GM23248 (cell line): ENCODE data around the gene ZBTB45. TPM values are rescaled to one million over a fixed set of nuclear protein-coding genes. Genes with fewer than 3 reads are reported as not detected.

Source experiments
- DNase-seq: peaks from one replicate; pipeline ENCODE4 v3.0.0-alpha.2; 2015
- H2AFZ ChIP-seq: fragments of 200-600 bp; sonication (generic); 2 replicates; pipeline ENCODE4 v1.6.1; 2016; ENCODE audit warnings: antibody characterized with exemption
- H3F3A ChIP-seq: fragments of 200-600 bp; sonication (generic); 2 replicates; pipeline ENCODE4 v1.6.1; 2016; ENCODE audit warnings: mild to moderate bottlenecking, antibody characterized with exemption, mixed run types; ENCODE audit not compliant: insufficient read depth
- H3K27ac ChIP-seq: fragments of 200-600 bp; sonication (generic); 2 replicates; pipeline ENCODE4 v1.5.1; 2016; ENCODE audit warnings: mild to moderate bottlenecking
- H3K27me3 ChIP-seq: fragments of 200-600 bp; sonication (generic); replicated peaks from 2 replicates; pipeline ENCODE4 v1.6.1; 2016; ENCODE audit warnings: mild to moderate bottlenecking; ENCODE audit not compliant: insufficient read depth
- H3K36me3 ChIP-seq: fragments of 200-600 bp; sonication (generic); 2 replicates; pipeline ENCODE4 v1.6.1; 2016; ENCODE audit warnings: low read depth, mild to moderate bottlenecking
- H3K4me1 ChIP-seq: fragments of 200-600 bp; sonication (generic); 2 replicates; pipeline ENCODE4 v1.6.1; 2016; ENCODE audit warnings: mild to moderate bottlenecking; ENCODE audit not compliant: insufficient read depth
- H3K4me2 ChIP-seq: fragments of 200-600 bp; sonication (generic); one replicate; pipeline ENCODE4 v1.6.1; 2016; ENCODE audit warnings: mild to moderate bottlenecking; ENCODE audit not compliant: unreplicated experiment
- H3K4me3 ChIP-seq: fragments of 200-600 bp; sonication (generic); 2 replicates; pipeline ENCODE4 v1.5.1; 2016; ENCODE audit warnings: mild to moderate bottlenecking
- H3K79me2 ChIP-seq: fragments of 200-600 bp; sonication (generic); 2 replicates; pipeline ENCODE4 v1.6.1; 2016; ENCODE audit warnings: mild to moderate bottlenecking; ENCODE audit not compliant: insufficient read depth
- H3K9ac ChIP-seq: fragments of 200-600 bp; sonication (generic); 2 replicates; pipeline ENCODE4 v1.6.1; 2016; ENCODE audit warnings: mild to moderate bottlenecking
- H3K9me2 ChIP-seq: fragments of 200-600 bp; sonication (generic); 2 replicates; pipeline ENCODE4 v1.6.1; 2016; ENCODE audit warnings: mixed run types, mild to moderate bottlenecking, moderate library complexity; ENCODE audit not compliant: insufficient read depth
- H3K9me3 ChIP-seq: fragments of 200-600 bp; sonication (generic); one replicate; pipeline ENCODE4 v1.6.1; 2017; ENCODE audit warnings: low read depth
- H4K20me1 ChIP-seq: fragments of 200-600 bp; sonication (generic); 2 replicates; pipeline ENCODE4 v1.6.0; 2016; ENCODE audit not compliant: insufficient read depth
- EZH2 ChIP-seq: fragments of 200-600 bp; sonication (generic); IDR thresholded peaks from 2 replicates; pipeline ENCODE4 v1.6.1; 2018; ENCODE audit warnings: antibody characterized with exemption, mild to moderate bottlenecking; ENCODE audit not compliant: insufficient read depth, poor library complexity, severe bottlenecking
- EZH2phosphoT487 ChIP-seq: fragments of 200-600 bp; sonication (generic); IDR thresholded peaks from 2 replicates; pipeline ENCODE4 v1.6.1; 2018; ENCODE audit warnings: antibody characterized with exemption, moderate library complexity, mild to moderate bottlenecking, low read depth; ENCODE audit not compliant: insufficient read depth
- WGBS, 2 experiments: methylation state at CpG; one replicate each; pipeline ENCODE4 v1.1.6; 2015 to 2017; ENCODE audit warnings: low lambda C conversion rate in 2 of 2, low coverage in 1 of 2; ENCODE audit errors: missing lambda C conversion rate in 2 of 2; 5-methylcytosine and 5-hydroxymethylcytosine counted together
- in situ Hi-C: fragments of 300-500 bp; cut with MboI; formaldehyde crosslinking; loops from 2 replicates; pipeline ENCODE4 v1.15.0; 2020
- polyA plus RNA-seq: library from polyadenylated mRNA; unstranded; fragments of >200 nt; fragmentation: Nextera tagmentation; extraction: Ambion mirVana; gene quantifications from 2 replicates; pipeline ENCODE4 v1.2.1, GENCODE V29; 2016
- total RNA-seq: library from RNA; depleted of rRNA; stranded (reverse); fragments of >200 nt; shearing (Covaris generic); gene quantifications from 2 replicates; pipeline ENCODE4 v1.2.3, GENCODE V29; 2014

Gene ZBTB45
- total and polyA plus RNA-seq, 2 experiments from 2014 or later, result 9.0 to 16.0 TPM

- Histone ChIP-seq H3K27ac (no peak overlapping the region), H2AFZ (peak overlapping the region; percentile 14; the same call in 1 of the 2 replicates), H3K36me3 (no peaks in the 10 kb centered on the region), H3K9me3 (no peaks in the 10 kb centered on the region), H3K27me3 (peaks cover 22% of the 10 kb centered on the region), H4K20me1 (no peaks in the 10 kb centered on the region), H3K9me2 (no peaks in the 10 kb centered on the region), H3K4me3 (0 out of 2 replicates have a peak overlapping the region, but pooled peaks have one; percentile 11), H3F3A (no peaks in the 10 kb centered on the region), H3K9ac (no peak overlapping the region), H3K4me1 (no peaks in the 10 kb centered on the region), H3K79me2 (no peaks in the 10 kb centered on the region), H3K4me2 (peak overlapping the region; percentile 47)
- DNase-seq, result no peak
- in situ Hi-C loops, result no loop called here
- TF ChIP-seq EZH2 (peak; percentile 67), EZH2phosphoT487 (no peak)
- WGBS, 2 experiments, result 9 to 11% methylated on average over 29 to 55 of the region's 55 CpGs
Measured at GRCh38 chr19:58538257-58539168, 18.9 kb upstream of the ZBTB45 start.

DNA sequence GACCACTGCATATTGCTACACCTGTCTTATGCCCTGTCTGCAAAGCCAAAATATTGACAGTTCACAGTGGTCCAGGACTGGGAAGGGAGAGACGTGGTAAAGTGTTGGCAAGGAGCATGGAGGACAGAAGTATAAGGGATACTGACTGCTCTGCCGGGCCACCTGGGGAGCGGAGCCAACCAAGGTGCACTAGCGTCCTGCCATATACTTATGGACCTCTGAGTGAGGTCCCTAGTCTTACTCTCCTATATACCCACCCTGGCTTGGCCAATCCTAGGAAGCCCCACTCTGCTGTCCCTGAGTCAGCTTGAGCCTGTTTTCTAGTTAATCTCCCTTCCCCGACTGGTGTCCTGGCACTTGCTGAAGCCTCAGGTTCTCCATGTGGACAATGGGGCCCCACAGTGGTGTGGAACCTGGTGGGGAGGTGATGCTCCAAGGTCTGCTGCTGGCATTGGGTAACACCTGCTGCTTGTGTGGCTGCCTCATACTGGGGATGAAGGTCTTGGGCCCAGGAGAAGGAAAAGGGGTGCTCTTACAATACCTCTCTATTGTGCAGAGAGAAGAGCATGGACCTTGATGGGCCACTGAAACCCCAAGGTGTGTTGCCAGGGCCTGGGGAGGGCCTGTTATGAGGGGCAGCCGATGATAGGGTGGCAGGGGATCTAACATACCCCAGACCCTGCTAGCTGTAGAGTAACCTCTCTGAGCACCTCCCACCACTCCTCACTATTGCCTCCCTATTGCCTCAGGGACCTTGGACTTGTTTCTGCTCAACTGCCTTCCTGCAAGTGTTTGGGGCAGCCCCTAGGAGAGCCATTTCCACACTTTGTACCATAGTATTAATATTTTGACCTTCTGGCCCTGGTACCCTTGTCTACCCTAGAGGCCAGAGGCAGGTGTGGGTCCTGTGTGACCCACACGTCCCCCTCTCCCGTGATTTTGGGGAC, 17.5 kb upstream of the ZBTB45 start:
- no peak for DNase-seq
- H3K9me3 ChIP-seq, result no peaks in the 10 kb centered on the region
- in situ Hi-C loops, result no loop called here
- no peak overlapping the region for H3K4me3 ChIP-seq
- H3K4me2 ChIP-seq, result no peak overlapping the region
- no peaks in the 10 kb centered on the region for H3K9me2 ChIP-seq
- H3K36me3 ChIP-seq, result no peaks in the 10 kb centered on the region
- no peaks in the 10 kb centered on the region for H3K79me2 ChIP-seq
- 63 to 67% methylated on average over 8 of the region's 8 CpGs for WGBS, 2 experiments
- H3K27ac ChIP-seq, result no peak overlapping the region
- no peaks in the 10 kb centered on the region for H3K4me1 ChIP-seq
- H3F3A ChIP-seq, result no peaks in the 10 kb centered on the region
- no peak overlapping the region for H2AFZ ChIP-seq
- peaks cover 22% of the 10 kb centered on the region for H3K27me3 ChIP-seq
- no peak for TF ChIP-seq EZH2
- no peak for TF ChIP-seq EZH2phosphoT487
- H4K20me1 ChIP-seq, result no peaks in the 10 kb centered on the region
- no peak overlapping the region for H3K9ac ChIP-seq

DNA sequence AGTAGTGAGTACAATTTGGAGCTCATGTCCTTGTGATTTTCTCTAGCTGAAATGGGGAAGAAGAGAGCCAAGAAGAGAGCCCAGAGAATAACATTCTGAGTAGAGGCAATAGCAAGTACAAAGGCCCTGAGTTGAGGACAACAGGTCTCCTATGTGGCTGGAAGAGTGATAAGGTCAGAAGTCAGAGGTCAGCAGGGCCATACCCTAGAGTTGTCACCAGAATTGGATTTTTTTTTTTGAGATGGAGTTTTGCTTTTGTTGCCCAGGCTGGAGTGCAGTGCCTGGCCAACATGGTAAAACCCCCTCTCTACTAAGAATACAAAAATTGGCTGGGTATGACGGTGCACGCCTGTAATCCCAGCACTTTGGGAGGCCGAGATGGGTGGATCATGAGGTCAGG, 16.2 kb upstream of the ZBTB45 start:
- Histone ChIP-seq H3K9me2 (no peaks in the 10 kb centered on the region), H3F3A (no peaks in the 10 kb centered on the region), H3K9ac (no peak overlapping the region), H3K4me2 (no peak overlapping the region), H3K79me2 (no peaks in the 10 kb centered on the region), H3K27ac (no peak overlapping the region), H3K27me3 (peaks cover 27% of the 10 kb centered on the region), H3K4me1 (no peaks in the 10 kb centered on the region), H3K9me3 (no peaks in the 10 kb centered on the region), H3K36me3 (no peaks in the 10 kb centered on the region), H4K20me1 (no peaks in the 10 kb centered on the region), H3K4me3 (no peak overlapping the region), H2AFZ (no peak overlapping the region)
- WGBS, 2 experiments, result 32 to 68% methylated on average over 3 of the region's 3 CpGs
- TF ChIP-seq EZH2 (no peak), EZH2phosphoT487 (no peak)
- DNase-seq, result no peak
- in situ Hi-C loops, result no loop called here

DNA sequence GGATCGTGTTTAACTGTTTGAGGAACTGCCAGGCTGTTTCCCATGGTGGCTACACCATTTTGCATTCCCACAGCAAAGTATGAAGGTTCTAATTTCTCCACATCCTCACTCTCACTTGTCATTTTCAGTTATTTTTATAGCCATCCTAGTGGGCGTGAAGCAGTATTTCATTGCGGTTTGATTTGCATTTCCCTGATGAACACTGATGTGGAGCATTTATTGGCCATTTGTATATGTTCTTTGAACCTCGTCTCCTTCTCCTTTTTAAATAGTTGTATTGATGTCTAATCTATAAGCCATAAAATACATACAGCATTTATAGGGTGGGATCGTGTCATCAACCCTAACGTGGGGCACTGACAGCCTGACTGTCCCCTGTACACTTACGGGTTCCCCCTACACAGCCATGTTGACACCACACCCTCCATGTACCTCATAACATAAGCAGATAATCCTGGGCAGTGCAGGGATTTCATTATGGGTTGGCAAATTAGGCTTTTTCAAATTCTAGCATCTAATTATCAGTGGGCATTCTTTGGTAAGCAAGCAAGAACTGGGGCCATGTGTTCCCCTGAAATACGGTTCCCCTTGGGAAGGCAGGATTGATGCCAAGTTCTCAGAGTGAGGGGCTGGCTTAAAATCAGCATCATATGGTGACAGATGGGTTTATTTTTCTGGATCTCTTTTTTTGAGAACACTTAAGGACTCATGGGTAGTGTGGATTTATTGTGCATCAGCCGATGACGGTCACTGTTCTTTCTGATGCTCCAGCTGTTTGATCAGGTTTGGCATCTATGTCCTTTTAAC, 11.6 kb upstream of the ZBTB45 start:
- no peaks in the 10 kb centered on the region for H3K4me1 ChIP-seq
- no peak overlapping the region for H3K4me2 ChIP-seq
- no peak overlapping the region for H3K4me3 ChIP-seq
- H3K79me2 ChIP-seq, result no peaks in the 10 kb centered on the region
- H3K27me3 ChIP-seq, result peaks cover 7% of the 10 kb centered on the region; the same call in 1 of the 2 replicates
- no peak overlapping the region for H2AFZ ChIP-seq
- WGBS, 2 experiments, result 33 to 36% methylated on average over 10 of the region's 10 CpGs
- H4K20me1 ChIP-seq, result no peaks in the 10 kb centered on the region
- DNase-seq, result no peak
- no peaks in the 10 kb centered on the region for H3F3A ChIP-seq
- H3K9ac ChIP-seq, result no peak overlapping the region
- H3K9me2 ChIP-seq, result no peaks in the 10 kb centered on the region
- in situ Hi-C loops, result no loop called here
- no peaks in the 10 kb centered on the region for H3K9me3 ChIP-seq
- H3K27ac ChIP-seq, result no peak overlapping the region
- TF ChIP-seq EZH2 (no peak), EZH2phosphoT487 (no peak)
- H3K36me3 ChIP-seq, result no peaks in the 10 kb centered on the region
